Fibroblast of the conjunctiva (primary cell): Measurements from ENCODE around the gene IFIH1.

Experiments
- DNase-seq: peaks from one replicate; pipeline ENCODE4 v3.0.0-alpha.2; 2010; ENCODE audit warnings: low read depth

Gene IFIH1

GRCh38 chr2:162308747-162309503, 9.6 kb downstream of the IFIH1 start:
- no peak for DNase-seq

GRCh38 chr2:162305901-162306300, 12.6 kb downstream of the IFIH1 start:
- no peak for DNase-seq

- DNase-seq: no peak
Observed at GRCh38 chr2:162301877-162302276, 16.6 kb downstream of the IFIH1 start.

- peak; percentile 67 for DNase-seq
Observed at GRCh38 chr2:162301151-162301804, 17.2 kb downstream of the IFIH1 start.

- DNase-seq: no peak
Observed at GRCh38 chr2:162300266-162300665, 18.2 kb downstream of the IFIH1 start.

- no peak for DNase-seq
Observed at GRCh38 chr2:162298669-162299335, 19.7 kb downstream of the IFIH1 start.

GRCh38 chr2:162297925-162298552, 20.4 kb downstream of the IFIH1 start:
- peak; percentile 75 for DNase-seq

- DNase-seq: no peak
Observed at GRCh38 chr2:162295009-162295408, 23.5 kb downstream of the IFIH1 start.

- no peak for DNase-seq
Observed at GRCh38 chr2:162293122-162293786, 25.2 kb downstream of the IFIH1 start.

GRCh38 chr2:162291748-162292147, 26.7 kb downstream of the IFIH1 start:
- no peak for DNase-seq

GRCh38 chr2:162282765-162283425, 35.6 kb downstream of the IFIH1 start:
- DNase-seq: no peak

GRCh38 chr2:162280654-162281053, 37.8 kb downstream of the IFIH1 start:
- DNase-seq: no peak

GRCh38 chr2:162277381-162277780, 41.1 kb downstream of the IFIH1 start:
- no peak for DNase-seq

- no peak for DNase-seq
Observed at GRCh38 chr2:162267996-162268395, 50.5 kb downstream of the IFIH1 start.

- DNase-seq: no peak
Observed at GRCh38 chr2:162267496-162267895, 51.0 kb downstream of the IFIH1 start.

GRCh38 chr2:162266460-162266760, 52.1 kb downstream of the IFIH1 start:
- no peak for DNase-seq

GRCh38 chr2:162265666-162266459, 52.6 kb downstream of the IFIH1 start:
- no peak for DNase-seq

- DNase-seq: no peak
Observed at GRCh38 chr2:162261032-162261945, 57.2 kb downstream of the IFIH1 start.

GRCh38 chr2:162258686-162259085, 59.8 kb downstream of the IFIH1 start:
- DNase-seq: no peak

- no peak for DNase-seq
Observed at GRCh38 chr2:162258169-162258568, 60.3 kb downstream of the IFIH1 start.
